HTR-8/SVneo (cell line): ENCODE measurements around the gene SMARCD3.

Experiments
- DNase-seq: peaks from one replicate; pipeline ENCODE4 v3.0.0; 2011; ENCODE audit warnings: low spot score, mixed read lengths; ENCODE audit not compliant: insufficient read length
- FAIRE-seq: peaks from 2 replicates; lab custom pipeline; 2011; peaks lifted over from hg19 to GRCh38; lab: Jason Lieb, UNC

The SMARCD3 gene

DNA sequence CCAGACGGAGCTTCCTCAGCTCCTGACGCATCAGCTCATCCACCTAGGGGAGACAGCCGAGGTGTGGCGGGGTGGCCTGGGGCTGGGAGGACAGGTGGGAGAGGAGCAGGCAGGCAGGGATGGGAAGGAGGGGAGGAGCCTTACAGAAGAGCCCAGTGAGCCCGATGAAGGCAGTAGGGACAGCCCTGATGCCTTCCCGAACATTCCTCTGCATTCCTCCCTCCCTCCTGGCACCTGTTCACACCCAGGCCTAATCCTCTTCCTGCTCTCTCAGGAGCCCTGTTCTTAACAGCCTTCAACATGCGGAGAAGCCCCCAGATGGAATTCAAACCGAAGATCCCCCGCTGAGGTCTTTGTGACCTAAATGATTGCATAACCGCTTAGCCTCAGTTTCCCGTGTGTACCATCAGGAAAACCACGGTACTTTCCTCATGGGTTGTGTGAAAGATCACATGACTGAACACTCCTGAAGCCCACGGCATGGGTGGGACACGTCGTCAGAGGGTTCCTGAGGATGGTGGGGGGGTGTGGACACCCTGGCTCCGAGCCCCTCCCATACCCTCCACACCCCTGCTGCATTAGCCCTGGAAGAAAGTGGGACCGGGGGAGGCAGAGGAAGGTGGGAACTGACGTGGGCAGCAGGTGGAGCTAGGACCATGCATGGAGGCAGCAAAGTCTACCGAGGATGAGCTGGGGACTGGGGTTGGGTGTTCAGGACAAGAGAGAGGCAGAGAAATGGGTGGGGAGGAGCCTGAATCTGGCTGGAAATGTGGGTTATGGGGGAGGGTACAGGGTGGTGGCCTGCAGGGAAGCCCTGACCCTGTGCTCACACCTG is 52.7 kb downstream of the SMARCD3 start:
- FAIRE-seq (no peak), DNase-seq (no peak)

DNA sequence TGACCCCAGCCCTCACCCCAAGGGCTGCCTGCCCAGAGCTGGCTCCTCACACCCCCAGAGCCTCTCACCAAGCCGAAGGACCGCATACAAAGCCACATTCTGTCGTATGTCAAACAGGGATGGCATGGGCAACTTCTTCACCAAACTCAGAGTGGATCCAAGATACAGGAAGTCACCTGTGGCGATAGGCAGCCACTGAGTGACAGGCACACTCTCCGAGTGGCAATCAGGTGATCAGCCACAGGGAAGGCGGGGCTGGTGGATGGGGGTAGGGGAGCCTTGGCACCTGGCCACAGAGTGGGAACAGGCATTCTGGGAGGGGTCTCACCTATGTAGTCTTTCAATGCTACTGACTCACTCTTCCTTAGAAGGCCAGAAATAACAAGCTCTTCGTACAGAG is 54.3 kb downstream of the SMARCD3 start:
- no peak for DNase-seq
- FAIRE-seq = no peak

- FAIRE-seq = no peak
- DNase-seq = no peak
Measured at GRCh38 chr7:151193203-151193978, 55.1 kb downstream of the SMARCD3 start.

DNA sequence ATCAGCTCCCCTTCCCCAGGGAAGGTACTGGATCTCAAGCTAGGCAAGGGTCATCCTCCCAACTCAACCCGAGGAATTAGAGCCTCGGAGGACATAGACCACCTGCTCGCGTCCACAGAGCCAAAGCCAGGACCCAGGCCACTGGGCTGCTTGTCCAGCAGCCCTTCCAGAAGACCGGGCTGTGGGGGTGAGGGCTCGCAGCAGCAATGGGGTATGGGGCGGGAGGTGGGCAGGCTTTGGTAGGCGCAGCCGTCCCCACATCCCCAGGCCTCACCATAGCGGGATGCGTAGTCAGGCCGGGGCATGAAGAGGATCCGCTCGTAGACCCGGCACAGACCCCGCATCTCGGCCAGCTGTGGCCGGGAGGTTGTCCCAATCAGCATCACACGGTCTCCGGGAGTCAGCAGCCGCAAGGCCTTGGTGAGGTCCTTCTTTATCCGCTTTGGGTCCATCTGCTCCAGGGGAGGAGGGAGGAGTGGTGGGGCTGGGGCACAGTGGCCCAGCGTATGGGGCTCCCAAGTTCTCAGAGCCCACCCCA is 56.4 kb downstream of the SMARCD3 start:
- FAIRE-seq (no peak), DNase-seq (no peak)

DNA sequence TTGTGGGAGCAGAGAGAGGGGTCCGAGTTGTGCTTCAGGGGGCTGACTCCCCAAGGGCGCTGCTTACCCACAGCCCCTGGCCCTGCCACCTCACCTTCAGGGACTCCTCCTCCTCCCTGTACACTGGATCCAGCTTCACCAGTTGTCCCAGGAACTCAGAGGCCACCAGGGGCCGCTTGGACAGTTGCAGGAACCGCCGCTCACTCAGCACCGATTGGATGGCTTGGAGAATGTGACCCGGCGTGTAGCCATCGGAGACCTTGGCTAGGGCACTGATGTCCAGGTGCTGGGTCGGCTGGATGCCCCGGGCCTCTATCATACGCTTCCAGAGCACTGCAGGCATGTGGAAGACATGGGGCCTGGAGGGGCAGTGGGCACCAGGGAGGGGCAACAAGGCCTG is 57.0 kb downstream of the SMARCD3 start:
- no peak for FAIRE-seq
- DNase-seq = no peak

- DNase-seq (no peak), FAIRE-seq (no peak)
Measured at GRCh38 chr7:151189038-151189437, 59.5 kb downstream of the SMARCD3 start.
